SK-N-SH treated with all-trans-retinoic acid at 6 μM for 48 hours (cell line): Measurements from ENCODE around the gene GORASP1.

Experiments
- ATAC-seq: fragments of 200-7000 bp; cut with Tn5 transposase; 3 replicates; pipeline ENCODE4 v1.9.1; 2020; ENCODE audit warnings: mild to moderate bottlenecking, moderate library complexity
- ARNTL ChIP-seq: fragments of 450-650 bp; formaldehyde crosslinking; IDR thresholded peaks from 2 replicates; pipeline ENCODE4 v1.5.0; 2020; ENCODE audit warnings: low read depth, mild to moderate bottlenecking, moderate library complexity, borderline replicate concordance
- CSDC2 ChIP-seq: fragments of 250-450 bp; sonication (Bioruptor Pico); IDR thresholded peaks from 2 replicates; pipeline ENCODE4 v1.5.0; 2020; ENCODE audit warnings: mild to moderate bottlenecking, moderate library complexity
- ESRRG ChIP-seq: fragments of 250-450 bp; sonication (Bioruptor Pico); IDR thresholded peaks from 2 replicates; pipeline ENCODE4 v1.6.1; 2021; ENCODE audit warnings: mild to moderate bottlenecking
- GLIS3 ChIP-seq: fragments of 250-450 bp; sonication (Bioruptor Pico); IDR thresholded peaks from 2 replicates; pipeline ENCODE4 v1.5.0; 2020; ENCODE audit warnings: mild to moderate bottlenecking, moderate library complexity
- ISL1 ChIP-seq: fragments of 250-450 bp; sonication (Bioruptor Pico); IDR thresholded peaks from 2 replicates; pipeline ENCODE4 v2.1.2; 2022; ENCODE audit warnings: mild to moderate bottlenecking, moderate library complexity
- OSR1 ChIP-seq: fragments of 250-450 bp; sonication (Bioruptor Pico); IDR thresholded peaks from 2 replicates; pipeline ENCODE4 v1.8.0; 2022; ENCODE audit warnings: moderate library complexity, mild to moderate bottlenecking, inconsistent platforms
- PATZ1 ChIP-seq: fragments of 250-450 bp; sonication (Bioruptor Pico); IDR thresholded peaks from 2 replicates; pipeline ENCODE4 v1.8.0; 2020; ENCODE audit warnings: mild to moderate bottlenecking, moderate library complexity, borderline replicate concordance
- POU6F1 ChIP-seq: fragments of 250-450 bp; sonication (Bioruptor Pico); IDR thresholded peaks from 2 replicates; pipeline ENCODE4 v1.8.0; 2021; ENCODE audit warnings: low read depth, mild to moderate bottlenecking, moderate library complexity, borderline replicate concordance
- PPARA ChIP-seq: fragments of 250-450 bp; sonication (Bioruptor Pico); IDR thresholded peaks from 2 replicates; pipeline ENCODE4 v1.5.0; 2020; ENCODE audit warnings: mild to moderate bottlenecking, borderline replicate concordance
- RARB ChIP-seq: fragments of 250-450 bp; sonication (Bioruptor Pico); IDR thresholded peaks from 2 replicates; pipeline ENCODE4 v1.8.0; 2021; ENCODE audit warnings: mild to moderate bottlenecking, moderate library complexity
- SNAI2 ChIP-seq: fragments of 250-450 bp; sonication (Bioruptor Pico); IDR thresholded peaks from 2 replicates; pipeline ENCODE4 v1.5.0; 2020; ENCODE audit warnings: mild to moderate bottlenecking, moderate library complexity
- TCF4 ChIP-seq: fragments of 250-450 bp; sonication (Bioruptor Pico); IDR thresholded peaks from 2 replicates; pipeline ENCODE4 v1.8.0; 2021; ENCODE audit warnings: mild to moderate bottlenecking, moderate library complexity, borderline replicate concordance
- TOX ChIP-seq: fragments of 250-450 bp; sonication (Bioruptor Pico); IDR thresholded peaks from 2 replicates; pipeline ENCODE4 v1.8.0; 2021; ENCODE audit warnings: mild to moderate bottlenecking, moderate library complexity, borderline replicate concordance
- ZC3H10 ChIP-seq: fragments of 250-450 bp; sonication (Bioruptor Pico); IDR thresholded peaks from 2 replicates; pipeline ENCODE4 v1.5.1; 2021; ENCODE audit warnings: mild to moderate bottlenecking, moderate library complexity
- ZFP3 ChIP-seq: fragments of 250-450 bp; sonication (Bioruptor Pico); IDR thresholded peaks from 2 replicates; pipeline ENCODE4 v1.5.0; 2020; ENCODE audit warnings: mild to moderate bottlenecking, moderate library complexity
- ZFP30 ChIP-seq: fragments of 450-650 bp; formaldehyde crosslinking; IDR thresholded peaks from 2 replicates; pipeline ENCODE4 v1.5.0; 2022; ENCODE audit warnings: mild to moderate bottlenecking, moderate library complexity
- ZNF565 ChIP-seq: fragments of 450-650 bp; formaldehyde crosslinking; conservative IDR thresholded peaks from 2 replicates; pipeline ENCODE4 v1.5.0; 2020; ENCODE audit warnings: low read depth, mild to moderate bottlenecking, moderate library complexity
- ZNF70 ChIP-seq: fragments of 450-650 bp; formaldehyde crosslinking; IDR thresholded peaks from 2 replicates; pipeline ENCODE4 v1.5.0; 2020; ENCODE audit warnings: mild to moderate bottlenecking, moderate library complexity
- ZNF8 ChIP-seq: fragments of 450-650 bp; formaldehyde crosslinking; IDR thresholded peaks from 2 replicates; pipeline ENCODE4 v1.5.0; 2020; ENCODE audit warnings: mild to moderate bottlenecking, moderate library complexity
- TF ChIP-seq, protein P1 (sequence below): fragments of 250-450 bp; sonication (Bioruptor Pico); IDR thresholded peaks from 2 replicates; pipeline ENCODE4 v1.5.1; 2020; ENCODE audit warnings: low read depth, mild to moderate bottlenecking, moderate library complexity
- TF ChIP-seq, protein P2 (sequence below): fragments of 250-450 bp; sonication (Bioruptor Pico); IDR thresholded peaks from 2 replicates; pipeline ENCODE4 v1.5.1; 2021; ENCODE audit warnings: mild to moderate bottlenecking, moderate library complexity

Gene GORASP1

DNA sequence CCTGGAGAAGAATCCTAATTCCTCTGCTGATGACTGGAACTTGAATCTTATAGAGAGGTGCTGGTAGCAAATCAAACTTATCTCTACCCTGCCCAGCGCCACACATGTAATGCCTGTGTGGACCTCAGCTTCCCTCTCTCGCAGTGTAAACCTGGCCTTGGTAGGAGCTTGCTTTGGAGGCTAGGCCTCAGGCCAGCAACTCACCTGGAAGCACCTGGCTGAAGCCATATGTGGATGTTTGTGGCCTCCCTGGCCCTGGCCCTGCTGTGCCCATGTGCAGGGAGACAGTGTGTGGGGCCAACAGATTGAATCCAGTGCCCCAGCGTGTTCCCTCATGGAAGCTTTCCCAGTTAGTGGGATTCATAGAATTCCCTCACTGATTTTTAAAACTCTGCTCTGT is 8.4 kb upstream of the GORASP1 start:
- TF ChIP-seq, protein P1, sequence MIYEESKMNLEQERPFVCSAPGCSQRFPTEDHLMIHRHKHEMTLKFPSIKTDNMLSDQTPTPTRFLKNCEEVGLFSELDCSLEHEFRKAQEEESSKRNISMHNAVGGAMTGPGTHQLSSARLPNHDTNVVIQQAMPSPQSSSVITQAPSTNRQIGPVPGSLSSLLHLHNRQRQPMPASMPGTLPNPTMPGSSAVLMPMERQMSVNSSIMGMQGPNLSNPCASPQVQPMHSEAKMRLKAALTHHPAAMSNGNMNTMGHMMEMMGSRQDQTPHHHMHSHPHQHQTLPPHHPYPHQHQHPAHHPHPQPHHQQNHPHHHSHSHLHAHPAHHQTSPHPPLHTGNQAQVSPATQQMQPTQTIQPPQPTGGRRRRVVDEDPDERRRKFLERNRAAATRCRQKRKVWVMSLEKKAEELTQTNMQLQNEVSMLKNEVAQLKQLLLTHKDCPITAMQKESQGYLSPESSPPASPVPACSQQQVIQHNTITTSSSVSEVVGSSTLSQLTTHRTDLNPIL: no peak
- TF ChIP-seq PPARA (CRISPR knock-in tag) (no peak), CSDC2 (no peak), ZNF8 (CRISPR knock-in tag) (no peak), GLIS3 (no peak), ARNTL (CRISPR knock-in tag) (no peak), ESRRG (no peak), OSR1 (CRISPR knock-in tag) (no peak), ZFP3 (no peak), ZNF565 (CRISPR knock-in tag) (no peak), ZC3H10 (CRISPR knock-in tag) (no peak), POU6F1 (CRISPR knock-in tag) (no peak), ZFP30 (CRISPR knock-in tag) (no peak)
- no peak for ATAC-seq

- ATAC-seq: no peak
- TF ChIP-seq CSDC2 (no peak), ZNF70 (CRISPR knock-in tag) (no peak), TCF4 (CRISPR knock-in tag) (no peak), ESRRG (no peak), ISL1 (CRISPR knock-in tag) (no peak), ZNF8 (CRISPR knock-in tag) (no peak), ZFP30 (CRISPR knock-in tag) (no peak), GLIS3 (no peak)
- TF ChIP-seq, protein P2, sequence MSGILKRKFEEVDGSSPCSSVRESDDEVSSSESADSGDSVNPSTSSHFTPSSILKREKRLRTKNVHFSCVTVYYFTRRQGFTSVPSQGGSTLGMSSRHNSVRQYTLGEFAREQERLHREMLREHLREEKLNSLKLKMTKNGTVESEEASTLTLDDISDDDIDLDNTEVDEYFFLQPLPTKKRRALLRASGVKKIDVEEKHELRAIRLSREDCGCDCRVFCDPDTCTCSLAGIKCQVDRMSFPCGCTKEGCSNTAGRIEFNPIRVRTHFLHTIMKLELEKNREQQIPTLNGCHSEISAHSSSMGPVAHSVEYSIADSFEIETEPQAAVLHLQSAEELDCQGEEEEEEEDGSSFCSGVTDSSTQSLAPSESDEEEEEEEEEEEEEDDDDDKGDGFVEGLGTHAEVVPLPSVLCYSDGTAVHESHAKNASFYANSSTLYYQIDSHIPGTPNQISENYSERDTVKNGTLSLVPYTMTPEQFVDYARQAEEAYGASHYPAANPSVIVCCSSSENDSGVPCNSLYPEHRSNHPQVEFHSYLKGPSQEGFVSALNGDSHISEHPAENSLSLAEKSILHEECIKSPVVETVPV (CRISPR knock-in tag): no peak
These were observed 7.0 kb upstream of the GORASP1 start for GRCh38 chr3:39114456-39114855.

DNA sequence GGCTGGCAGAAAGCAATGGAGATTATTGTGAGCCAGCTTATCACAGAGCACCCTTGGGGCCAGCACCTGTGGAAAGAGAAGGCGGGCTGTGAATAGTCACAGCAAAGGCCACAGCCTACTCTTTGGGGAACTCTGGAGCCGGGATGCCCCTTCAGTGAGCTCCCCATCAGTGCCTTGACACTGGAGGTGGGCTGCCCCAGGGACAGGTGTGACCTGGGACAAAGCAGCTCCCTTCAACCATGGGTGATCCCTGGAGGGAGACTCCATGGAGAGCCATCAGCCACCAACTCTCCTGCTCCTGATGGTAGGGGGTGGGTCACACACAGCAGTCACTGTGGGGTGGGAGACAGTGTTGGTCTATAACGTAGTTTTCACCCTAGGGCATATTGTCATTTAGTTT is 5.9 kb upstream of the GORASP1 start:
- no peak for TF ChIP-seq ESRRG
- no peak for TF ChIP-seq ISL1 (CRISPR knock-in tag)
- no peak for TF ChIP-seq CSDC2
- TF ChIP-seq ZNF8 (CRISPR knock-in tag): no peak
- no peak for TF ChIP-seq GLIS3
- no peak for TF ChIP-seq ZNF565 (CRISPR knock-in tag)
- no peak for TF ChIP-seq RARB
- TF ChIP-seq ZFP30 (CRISPR knock-in tag): no peak
- TF ChIP-seq PPARA (CRISPR knock-in tag): no peak
- no peak for TF ChIP-seq ZNF70 (CRISPR knock-in tag)
- TF ChIP-seq OSR1 (CRISPR knock-in tag): no peak
- TF ChIP-seq TOX: no peak
- TF ChIP-seq ZFP3: no peak
- no peak for TF ChIP-seq POU6F1 (CRISPR knock-in tag)
- no peak for TF ChIP-seq TCF4 (CRISPR knock-in tag)
- no peak for TF ChIP-seq ZC3H10 (CRISPR knock-in tag)
- TF ChIP-seq, all 23 proteins: peak for 0
- no peak for ATAC-seq

DNA sequence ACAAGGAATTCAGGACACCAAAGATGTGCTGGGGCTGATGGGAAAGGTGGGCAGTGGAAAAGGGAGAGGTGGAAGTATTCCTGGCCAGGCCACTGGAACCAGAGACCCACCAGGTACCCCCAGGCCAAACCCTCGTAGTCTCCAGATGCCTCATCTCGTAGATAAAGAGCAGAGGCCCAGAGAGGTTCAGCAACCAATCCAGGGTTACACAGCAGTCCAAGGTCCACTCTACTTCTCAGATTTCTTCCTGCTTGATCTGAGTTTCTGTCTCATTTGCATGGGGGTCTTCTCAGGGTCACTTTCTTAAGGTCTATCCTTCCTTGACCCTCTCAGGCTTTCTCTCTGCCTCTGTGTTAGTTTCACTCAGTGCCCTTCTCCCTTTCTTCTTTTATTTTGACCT is 5.1 kb upstream of the GORASP1 start:
- no peak for ATAC-seq
- no peak for TF ChIP-seq POU6F1 (CRISPR knock-in tag)
- no peak for TF ChIP-seq ESRRG
- TF ChIP-seq ARNTL (CRISPR knock-in tag): no peak
- no peak for TF ChIP-seq ZNF8 (CRISPR knock-in tag)
- no peak for TF ChIP-seq PATZ1 (CRISPR knock-in tag)
- TF ChIP-seq ZC3H10 (CRISPR knock-in tag): no peak
- no peak for TF ChIP-seq SNAI2 (CRISPR knock-in tag)
- TF ChIP-seq TCF4 (CRISPR knock-in tag): no peak
- no peak for TF ChIP-seq TOX
- TF ChIP-seq, protein P2 (CRISPR knock-in tag): no peak
- no peak for TF ChIP-seq GLIS3
- no peak for TF ChIP-seq ZNF70 (CRISPR knock-in tag)
